HepG2 (cell line): ENCODE measurements around the gene EGLN1. TPM values are rescaled to one million over a fixed set of nuclear protein-coding genes. Genes with fewer than 3 reads are reported as not detected.

Experiments used
- ARID5B ChIP-seq: IDR thresholded peaks from 2 replicates; pipeline ENCODE4 v1.4.0; 2020; ENCODE audit warnings: mild to moderate bottlenecking, missing genetic modification reagents
- BRD4 ChIP-seq: sonication (generic); formaldehyde crosslinking; IDR thresholded peaks from 2 replicates; pipeline ENCODE4 v1.4.0; 2020; ENCODE audit warnings: missing genetic modification reagents
- CHCHD3 ChIP-seq: sonication (generic); formaldehyde crosslinking; IDR thresholded peaks from 2 replicates; pipeline ENCODE4 v1.8.0; 2022; ENCODE audit warnings: mild to moderate bottlenecking, missing genetic modification reagents, moderate library complexity
- KLF12 ChIP-seq: sonication (generic); formaldehyde crosslinking; IDR thresholded peaks from 2 replicates; pipeline ENCODE4 v1.4.0; 2020; ENCODE audit warnings: missing genetic modification reagents, borderline replicate concordance
- MEF2D ChIP-seq: sonication (generic); formaldehyde crosslinking; IDR thresholded peaks from 2 replicates; pipeline ENCODE4 v1.5.1; 2020; ENCODE audit warnings: mild to moderate bottlenecking, missing genetic modification reagents
- NFAT5 ChIP-seq: sonication (generic); formaldehyde crosslinking; IDR thresholded peaks from 2 replicates; pipeline ENCODE4 v1.4.0; 2020; ENCODE audit warnings: missing genetic modification reagents
- SATB2 ChIP-seq: sonication (generic); formaldehyde crosslinking; IDR thresholded peaks from 2 replicates; pipeline ENCODE4 v1.5.0; 2020; ENCODE audit warnings: missing genetic modification reagents
- SIN3A ChIP-seq: IDR thresholded peaks from 2 replicates; pipeline ENCODE4 v1.6.1; 2011; ENCODE audit warnings: low read depth, mild to moderate bottlenecking, control low read depth, low read length, borderline replicate concordance
- SYNCRIP ChIP-seq: fragments of 200-400 bp; formaldehyde crosslinking; IDR thresholded peaks from 2 replicates; pipeline ENCODE4 v1.6.1; 2018; ENCODE audit warnings: mild to moderate bottlenecking, low read depth, low read length; ENCODE audit not compliant: insufficient read depth
- ZBTB7B ChIP-seq: sonication (generic); formaldehyde crosslinking; IDR thresholded peaks from 2 replicates; pipeline ENCODE4 v1.4.0; 2020; ENCODE audit warnings: missing genetic modification reagents
- ZC3H4 ChIP-seq: sonication (generic); formaldehyde crosslinking; IDR thresholded peaks from 2 replicates; pipeline ENCODE4 v1.4.0; 2020; ENCODE audit warnings: missing genetic modification reagents, borderline replicate concordance
- ZNF160 ChIP-seq: sonication (generic); formaldehyde crosslinking; IDR thresholded peaks from 2 replicates; pipeline ENCODE4 v1.8.0; 2022; ENCODE audit warnings: mild to moderate bottlenecking, inconsistent platforms, missing genetic modification reagents
- ZNF382 ChIP-seq: sonication (generic); formaldehyde crosslinking; IDR thresholded peaks from 2 replicates; pipeline ENCODE4 v1.5.0; 2020; ENCODE audit warnings: missing genetic modification reagents, mild to moderate bottlenecking, borderline replicate concordance
- polyA plus RNA-seq, 8 experiments: library from polyadenylated mRNA; depleted of rRNA in 3 of 8; stranded (reverse) in 7 of 8; unstranded in 1 of 8; fragments of >200 nt; fragmentation: Illumina TruSeq in 4 of 8; extraction: Trizol in 4 of 8; gene quantifications; 2 replicates each; pipeline versions ENCODE4 v1.2.1 to v1.2.3, GENCODE V29; 2011 to 2016; ENCODE audit warnings: low read depth in 4 of 8, missing spikeins in 1 of 8, mixed read lengths in 1 of 8; ENCODE audit not compliant: insufficient read depth in 1 of 8
- total RNA-seq, 5 experiments: library from RNA; depleted of rRNA; stranded (reverse); fragments of >200 nt; fragmentation: Illumina TruSeq; extraction: Trizol; gene quantifications; 2 replicates each; pipeline ENCODE4 v1.2.3, GENCODE V29; 2016; ENCODE audit warnings: low read depth in 1 of 5
- TF ChIP-seq, protein P1 (sequence below): sonication (generic); formaldehyde crosslinking; IDR thresholded peaks from 2 replicates; pipeline ENCODE4 v1.9.0; 2021; ENCODE audit warnings: missing genetic modification reagents, mild to moderate bottlenecking, borderline replicate concordance

Gene EGLN1
- total and polyA plus RNA-seq, 2 of the 13 experiments (the other 11 are each of a cell fraction or from before 2014, with no cell fraction given): 34.4 to 44.1 TPM

- 0 out of 2 replicates have a peak, but pooled peaks have one; percentile 50 for TF ChIP-seq NFAT5 (CRISPR knock-in tag)
- TF ChIP-seq ZBTB7B (CRISPR knock-in tag): peak; percentile 84; the same call in 1 of the 2 replicates
- 0 out of 2 replicates have a peak, but pooled peaks have one; percentile 50 for TF ChIP-seq KLF12 (CRISPR knock-in tag)
- no peak for TF ChIP-seq ZC3H4 (CRISPR knock-in tag)
- 0 out of 2 replicates have a peak, but pooled peaks have one; percentile 50 for TF ChIP-seq CHCHD3
- TF ChIP-seq SATB2 (CRISPR knock-in tag): 0 out of 2 replicates have a peak, but pooled peaks have one; percentile 39
- TF ChIP-seq SYNCRIP: no peak
- TF ChIP-seq MEF2D (CRISPR knock-in tag): 0 out of 2 replicates have a peak, but pooled peaks have one; percentile 34
- peak; percentile 30; the same call in 1 of the 2 replicates for TF ChIP-seq BRD4 (CRISPR knock-in tag)
- TF ChIP-seq, protein P1, sequence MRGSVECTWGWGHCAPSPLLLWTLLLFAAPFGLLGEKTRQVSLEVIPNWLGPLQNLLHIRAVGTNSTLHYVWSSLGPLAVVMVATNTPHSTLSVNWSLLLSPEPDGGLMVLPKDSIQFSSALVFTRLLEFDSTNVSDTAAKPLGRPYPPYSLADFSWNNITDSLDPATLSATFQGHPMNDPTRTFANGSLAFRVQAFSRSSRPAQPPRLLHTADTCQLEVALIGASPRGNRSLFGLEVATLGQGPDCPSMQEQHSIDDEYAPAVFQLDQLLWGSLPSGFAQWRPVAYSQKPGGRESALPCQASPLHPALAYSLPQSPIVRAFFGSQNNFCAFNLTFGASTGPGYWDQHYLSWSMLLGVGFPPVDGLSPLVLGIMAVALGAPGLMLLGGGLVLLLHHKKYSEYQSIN (CRISPR knock-in tag): no peak
- 0 out of 2 replicates have a peak, but pooled peaks have one; percentile 36 for TF ChIP-seq ZNF160
- TF ChIP-seq ZNF382 (CRISPR knock-in tag): no peak
- no peak for TF ChIP-seq ARID5B
- TF ChIP-seq SIN3A: no peak
These were observed 83.6 kb downstream of the EGLN1 start, which contains the start of gene SPRTN (continued) for GRCh38 chr1:231338270-231339128.
